GM08714 (cell line): ENCODE measurements around the gene NGF.

ENCODE experiments used
- H3K4me3 ChIP-seq: fragments of 200-500 bp; sonication (Bioruptor generic); 2 replicates; pipeline ENCODE4 v1.5.1; 2014; ENCODE audit warnings: mild to moderate bottlenecking, low read length, inconsistent platforms
- ZNF274 ChIP-seq: IDR thresholded peaks from 2 replicates; pipeline ENCODE4 v1.6.1; 2012; ENCODE audit warnings: mild to moderate bottlenecking, low read depth, low read length

The NGF gene

DNA sequence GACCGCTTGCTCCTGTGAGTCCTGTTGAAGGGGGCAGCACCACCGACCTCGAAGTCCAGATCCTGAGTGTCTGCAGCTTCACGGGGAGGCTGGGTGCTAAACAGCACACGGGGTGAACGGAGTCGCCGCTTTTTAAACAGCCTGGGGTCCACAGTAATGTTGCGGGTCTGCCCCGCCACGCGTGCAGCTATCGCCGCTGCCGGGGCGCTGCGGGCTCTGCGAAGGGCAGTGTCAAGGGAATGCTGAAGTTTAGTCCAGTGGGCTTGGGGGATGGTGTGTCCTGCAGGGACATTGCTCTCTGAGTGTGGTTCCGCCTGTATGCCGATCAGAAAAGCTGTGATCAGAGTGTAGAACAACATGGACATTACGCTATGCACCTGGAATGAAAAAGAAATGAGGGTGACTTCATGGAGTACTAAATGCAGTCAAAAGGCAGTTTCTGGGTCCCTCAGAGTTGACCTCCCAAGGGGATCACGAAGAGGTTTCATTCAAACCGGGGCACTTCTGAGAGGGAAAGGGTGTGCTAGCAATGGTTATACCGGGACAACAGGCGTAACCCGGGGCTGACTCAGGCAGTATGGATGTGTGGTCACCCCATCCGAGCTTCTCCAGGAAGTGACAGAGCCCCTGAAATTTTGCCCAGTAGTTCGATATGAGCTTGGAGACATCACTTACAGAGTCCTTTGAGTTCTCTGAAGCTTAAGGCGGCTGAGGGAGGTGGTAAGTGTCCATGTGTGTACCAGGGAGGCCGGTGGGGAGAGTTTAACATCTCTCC lies 51.4 kb downstream of the NGF start:
- H3K4me3 ChIP-seq, result no peak overlapping the region
- TF ChIP-seq ZNF274, result no peak

DNA sequence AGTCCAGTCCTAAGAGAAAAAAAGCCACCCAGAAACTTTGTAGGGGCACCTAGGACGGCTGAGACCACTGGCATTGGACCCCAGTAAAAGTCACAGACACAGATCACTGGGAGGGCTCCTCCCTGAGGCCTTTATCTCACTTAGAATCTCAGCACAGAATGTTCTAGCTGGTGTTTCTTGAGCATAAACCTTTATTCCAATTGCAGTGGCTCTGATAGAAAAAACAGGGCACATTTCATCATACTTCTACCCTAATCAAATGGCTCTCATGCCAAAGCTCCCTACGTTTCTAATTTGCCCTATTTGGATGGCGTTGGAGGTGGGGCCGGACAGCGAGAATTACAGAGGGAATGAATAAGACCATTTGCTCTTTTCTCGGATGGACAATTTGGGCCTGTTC lies 53.8 kb downstream of the NGF start:
- TF ChIP-seq ZNF274, result no peak
- no peak overlapping the region for H3K4me3 ChIP-seq

DNA sequence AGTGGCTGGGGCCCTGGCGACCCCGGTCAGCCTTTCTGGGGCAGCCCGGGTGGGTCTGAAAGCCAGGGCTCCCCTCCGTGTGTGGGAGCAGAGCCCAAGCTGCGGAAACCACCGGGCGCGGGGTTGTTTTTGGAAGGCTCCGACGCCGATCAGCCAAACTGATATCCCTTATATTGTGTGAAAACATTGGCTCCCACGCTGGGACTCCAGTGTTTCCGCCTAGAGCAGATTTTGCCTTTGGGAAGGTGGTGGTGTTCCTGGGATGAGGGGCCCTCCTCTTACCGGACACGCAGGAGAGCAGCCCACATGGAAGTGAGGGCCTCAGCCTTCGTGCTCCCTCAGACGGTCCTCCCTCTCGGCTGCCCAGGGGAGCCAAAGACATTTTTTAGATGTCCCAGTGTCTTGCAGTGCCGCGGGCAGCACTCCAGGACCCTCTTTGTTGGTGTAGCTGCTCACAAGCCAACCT lies 54.3 kb downstream of the NGF start:
- no peak for TF ChIP-seq ZNF274
- H3K4me3 ChIP-seq, result no peak overlapping the region

DNA sequence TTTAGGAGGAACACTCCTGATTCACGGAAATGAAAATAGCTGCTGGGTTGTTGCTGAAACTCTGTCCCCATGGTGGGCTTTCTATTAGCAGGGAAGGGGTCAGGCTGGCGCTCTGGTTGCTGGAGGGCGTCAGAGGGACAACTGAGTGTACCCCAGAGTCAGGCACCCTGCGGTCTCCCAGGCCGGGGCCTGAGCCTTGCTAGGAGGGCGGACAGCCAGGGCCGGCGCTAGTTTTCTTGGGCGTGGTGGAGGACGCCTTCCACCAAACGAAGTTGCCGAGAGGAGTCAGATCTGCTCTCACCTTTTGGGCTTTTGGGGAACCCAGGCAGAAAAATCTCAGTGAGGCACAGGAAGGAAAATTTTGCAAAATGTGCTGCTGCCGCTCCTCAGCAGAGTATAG lies 54.8 kb downstream of the NGF start:
- no peak overlapping the region for H3K4me3 ChIP-seq
- TF ChIP-seq ZNF274, result no peak

DNA sequence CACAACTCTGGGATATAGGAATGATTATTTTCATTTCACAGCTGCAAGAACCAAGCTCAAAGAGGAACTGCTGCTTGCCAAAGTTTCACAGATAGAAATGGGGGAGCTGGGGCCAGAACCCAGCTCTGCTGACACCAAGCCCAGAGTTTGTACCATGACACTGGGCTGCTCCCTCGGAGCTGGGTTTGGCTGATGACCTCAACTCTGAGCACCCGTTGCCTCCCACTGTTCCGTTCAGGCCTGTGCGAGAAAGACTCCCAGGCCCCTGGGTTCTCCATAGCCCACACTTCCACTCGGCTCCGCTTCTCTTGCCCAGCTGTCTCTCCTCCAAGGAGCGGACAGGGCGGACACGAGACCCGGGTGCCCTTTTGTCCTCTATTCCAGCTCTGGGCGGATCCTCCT lies 55.2 kb downstream of the NGF start:
- H3K4me3 ChIP-seq, result no peak overlapping the region
- TF ChIP-seq ZNF274, result no peak

DNA sequence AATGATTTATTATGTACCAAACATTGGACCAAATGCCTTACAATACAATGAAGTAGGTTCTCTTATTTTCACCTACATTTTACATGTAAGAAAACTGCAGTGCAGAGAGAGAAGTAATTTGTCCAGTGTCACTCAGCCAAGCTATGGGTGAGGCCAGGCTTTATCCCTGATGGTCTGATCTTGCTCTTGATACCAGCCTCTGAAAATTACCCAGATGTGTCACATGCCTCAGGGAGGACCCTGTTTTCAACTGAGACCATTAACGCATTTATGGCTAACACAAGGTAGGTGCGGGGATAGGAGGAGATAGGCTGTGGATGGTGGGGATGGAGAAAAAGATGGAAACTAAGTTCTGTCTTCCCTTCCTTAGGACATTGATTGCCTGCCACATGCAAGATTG lies 56.9 kb downstream of the NGF start:
- TF ChIP-seq ZNF274, result no peak
- H3K4me3 ChIP-seq, result no peak overlapping the region

DNA sequence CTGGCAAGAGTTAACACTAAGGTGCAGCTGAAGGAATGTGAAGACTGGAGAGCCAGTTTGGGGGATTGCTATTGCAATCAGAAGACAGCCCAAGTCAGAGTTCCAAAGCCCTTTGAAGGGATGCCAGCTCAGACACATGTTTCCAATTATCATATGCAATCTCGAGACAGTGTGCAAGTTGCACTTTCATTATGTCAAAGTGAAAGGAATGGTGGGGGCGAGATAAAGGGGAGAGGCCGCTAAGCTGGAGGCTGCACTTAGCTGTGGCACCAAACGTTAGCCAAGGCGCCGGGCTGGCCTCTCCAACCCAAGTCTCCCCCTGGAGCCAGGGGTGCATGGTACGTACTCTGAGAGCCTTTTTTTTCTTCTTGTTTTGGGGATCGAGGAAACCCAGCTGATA lies 58.0 kb downstream of the NGF start:
- no peak for TF ChIP-seq ZNF274
- H3K4me3 ChIP-seq, result no peak overlapping the region

DNA sequence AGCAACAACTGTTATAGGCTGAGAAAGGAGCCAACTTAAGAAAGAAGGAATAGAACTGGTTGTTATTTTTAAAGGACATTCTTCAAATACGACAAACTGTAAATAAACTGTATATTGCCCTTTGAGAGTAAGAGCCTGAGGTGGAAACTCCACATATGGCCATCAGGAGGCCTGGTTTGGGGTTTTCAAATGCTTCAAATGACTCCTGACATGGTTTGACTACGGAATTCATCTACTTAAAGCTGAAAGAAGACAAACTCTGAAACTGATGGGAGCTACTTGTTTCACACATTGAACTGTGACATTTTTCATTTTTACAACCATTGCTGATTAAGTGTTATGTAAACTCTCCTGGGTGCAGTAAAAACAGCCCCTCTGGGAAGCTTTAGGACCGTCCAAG lies 59.8 kb downstream of the NGF start:
- H3K4me3 ChIP-seq, result no peak overlapping the region
- TF ChIP-seq ZNF274, result no peak

DNA sequence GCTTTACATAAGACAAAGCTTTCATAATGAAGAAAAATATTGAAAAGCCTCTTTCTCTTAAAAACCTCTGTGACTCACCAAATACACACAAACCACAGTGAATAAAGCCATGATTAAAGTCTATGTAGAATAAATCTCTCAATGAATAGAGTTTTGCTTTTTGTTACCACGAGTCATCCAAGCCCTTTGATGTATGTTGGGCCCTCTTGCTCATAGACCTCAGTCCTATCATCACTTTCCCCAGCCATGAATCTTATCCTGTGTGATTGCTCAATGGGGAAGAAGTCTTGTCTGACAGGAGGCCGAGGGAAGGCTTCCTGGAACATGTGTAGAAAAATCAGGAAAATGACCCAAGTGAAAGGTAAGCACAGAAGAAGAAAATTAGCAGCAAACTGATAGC lies 60.8 kb downstream of the NGF start:
- TF ChIP-seq ZNF274, result no peak
- no peak overlapping the region for H3K4me3 ChIP-seq

DNA sequence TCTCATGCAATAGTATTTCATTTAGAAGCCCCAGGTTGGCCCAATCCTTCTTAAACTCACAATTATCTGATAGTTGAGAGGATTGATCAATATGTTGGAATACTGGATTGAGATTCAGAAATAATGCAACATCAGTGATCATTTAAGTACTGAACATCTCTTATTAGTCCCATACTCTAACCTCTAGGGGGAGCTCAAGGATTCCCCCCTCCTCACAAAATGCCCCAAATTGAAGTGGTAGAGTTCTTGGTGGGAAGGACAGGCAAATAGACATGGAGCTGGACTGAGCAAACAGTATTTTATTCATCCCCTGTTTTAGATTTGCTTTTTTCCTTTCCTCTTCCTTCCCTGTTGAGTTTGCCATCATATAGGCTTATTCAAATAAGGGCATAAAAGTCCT lies 62.8 kb downstream of the NGF start:
- H3K4me3 ChIP-seq, result no peak overlapping the region
- TF ChIP-seq ZNF274, result no peak

DNA sequence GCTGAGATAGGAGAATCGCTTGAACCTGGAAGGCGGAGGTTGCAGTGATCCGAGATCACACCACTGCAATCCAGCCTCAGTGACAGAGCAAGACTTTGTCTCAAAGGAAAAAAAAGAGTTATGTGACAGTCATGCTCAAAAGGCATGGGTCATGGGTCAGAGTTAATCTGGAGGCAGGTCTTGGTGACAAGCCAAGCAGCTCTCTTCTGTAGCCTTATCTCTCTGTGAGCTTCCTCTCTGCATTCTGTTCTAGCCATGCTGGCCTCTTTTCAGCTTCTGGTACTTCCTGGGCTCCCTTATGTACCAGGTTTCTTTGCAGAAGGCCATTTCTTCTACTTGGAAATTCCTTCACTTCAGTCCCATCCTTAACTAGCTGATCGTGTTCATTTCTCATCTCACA lies 63.6 kb downstream of the NGF start:
- H3K4me3 ChIP-seq, result no peak overlapping the region
- TF ChIP-seq ZNF274, result no peak

DNA sequence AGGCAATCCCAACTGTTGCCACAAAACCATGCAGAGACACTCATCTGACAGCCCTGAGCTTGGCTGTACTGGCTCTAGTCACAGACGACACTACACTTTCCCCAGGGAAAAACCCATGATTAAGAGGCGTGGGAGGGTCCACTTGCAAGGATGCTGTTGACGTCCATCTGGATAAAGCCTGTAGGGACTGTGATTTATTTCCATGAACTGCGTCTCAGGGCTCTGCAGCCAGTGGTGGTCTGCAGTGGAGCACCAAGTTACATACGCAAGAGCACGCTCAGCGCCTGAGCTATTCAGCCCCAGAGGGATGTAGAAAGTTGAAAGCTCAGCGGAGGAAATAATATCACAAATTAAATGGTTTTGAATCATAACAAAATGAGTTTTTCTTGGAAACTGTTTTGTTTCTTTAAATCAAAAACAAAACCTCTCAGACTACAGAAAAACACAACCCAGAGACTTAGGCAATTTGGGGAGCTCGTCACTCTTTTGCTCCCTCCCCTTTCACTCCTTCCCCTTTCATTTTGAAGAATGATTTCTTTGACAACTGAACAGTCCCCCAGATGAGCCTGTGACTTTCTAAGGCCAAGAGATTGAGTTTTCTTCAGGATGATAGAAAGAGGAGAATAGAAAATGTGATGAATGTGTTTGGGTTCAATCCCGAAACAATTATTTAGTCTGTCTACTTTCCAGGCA lies 71.2 kb downstream of the NGF start:
- H3K4me3 ChIP-seq, result no peak overlapping the region
- TF ChIP-seq ZNF274, result no peak

DNA sequence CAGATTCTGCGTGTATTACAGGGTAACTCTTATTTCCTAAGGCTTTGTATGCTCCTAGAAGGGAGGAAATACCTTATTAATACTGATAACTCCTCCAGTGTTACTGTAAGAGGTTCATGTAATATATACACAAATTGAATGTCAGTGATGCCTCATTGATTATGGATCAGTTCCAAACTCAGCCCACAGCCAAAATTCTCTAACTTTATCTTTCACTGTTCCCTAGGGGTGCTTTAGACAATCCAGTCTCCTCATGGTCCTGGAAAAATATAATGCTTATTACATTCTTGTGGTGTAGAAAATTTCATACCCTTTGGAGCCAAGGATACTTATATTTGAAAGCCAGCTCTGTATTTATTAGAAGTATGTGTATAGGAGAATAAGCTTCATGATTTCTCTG lies 73.0 kb downstream of the NGF start:
- no peak for TF ChIP-seq ZNF274
- H3K4me3 ChIP-seq, result no peak overlapping the region

DNA sequence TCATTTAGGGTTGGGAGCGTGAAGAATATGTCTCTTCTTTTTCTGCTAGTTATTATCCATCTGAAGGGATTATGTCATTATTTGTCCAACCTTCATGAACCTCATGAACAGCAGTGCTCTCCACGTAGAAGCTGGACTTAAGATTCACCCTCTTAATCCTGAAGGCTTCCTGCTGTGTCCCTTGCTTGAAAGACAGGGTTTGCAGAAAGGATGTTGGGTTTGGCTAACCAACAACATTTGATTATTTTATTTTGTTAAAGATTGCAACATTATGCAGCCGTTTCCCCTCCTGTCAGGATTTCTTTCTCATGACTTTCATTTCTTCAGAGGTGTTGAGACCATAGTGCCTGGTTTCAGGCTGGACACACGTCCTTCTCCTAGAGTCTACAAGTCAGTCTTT lies 75.2 kb downstream of the NGF start:
- no peak for TF ChIP-seq ZNF274
- H3K4me3 ChIP-seq, result no peak overlapping the region

DNA sequence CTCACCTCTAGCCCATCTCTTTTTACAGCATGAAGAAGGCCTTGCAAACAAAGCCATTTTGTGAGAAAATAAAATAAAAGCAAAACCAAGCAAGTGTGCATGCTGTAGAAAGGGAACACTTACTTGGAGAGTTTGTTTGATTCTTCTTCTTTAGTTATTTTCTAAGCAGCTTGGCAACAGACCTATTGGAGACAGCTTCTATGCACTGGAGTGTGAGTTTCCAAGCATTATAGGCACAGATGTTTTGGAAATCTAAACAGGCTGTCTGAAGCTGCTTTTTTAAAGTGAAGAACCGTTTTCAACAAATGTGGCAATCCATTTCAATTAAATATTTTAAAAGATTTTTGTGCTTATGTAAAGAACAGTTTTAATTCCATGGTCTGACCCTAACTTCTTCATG lies 76.6 kb downstream of the NGF start:
- H3K4me3 ChIP-seq, result no peak overlapping the region
- TF ChIP-seq ZNF274, result no peak
